ENCODE measurements around the gene JPH4. TPM values are rescaled to one million over a fixed set of nuclear protein-coding genes. Genes with fewer than 3 reads are reported as not detected.
"Not testable (repeated sequence)": the region's sequence is repeated elsewhere in the genome, so short reads cannot be mapped to it uniquely, and the experiment has no call there.

The JPH4 gene
- total RNA-seq, 1 experiment from 2014 or later, result 6.8 TPM

- no peak overlapping the region for H3K27ac ChIP-seq (ENCODE audit: insufficient read length, low read depth, low read length)
- no peaks in the 10 kb centered on the region for H4K20me1 ChIP-seq (ENCODE audit: control insufficient read depth, insufficient read depth, insufficient read length)
- H3K14ac ChIP-seq (ENCODE audit: insufficient read depth, low read length), result no peak overlapping the region
- WGBS (ENCODE audit: extremely low coverage, insufficient read length, low lambda C conversion rate), result no CpG with 5 or more reads among the region's 2 CpGs
- Mint-ChIP-seq H3K27ac (no peak overlapping the region), H3K36me3 (ENCODE audit: insufficient read depth in 1 of 3, low read depth in 3 of 3) (no peaks in the 10 kb centered on the region), H3K27me3 (ENCODE audit: low read depth) (peaks cover 9% of the 10 kb centered on the region), H3K4me3 (no peak overlapping the region), H3K4me1 (no peaks in the 10 kb centered on the region), H3K9me3 (peaks cover 2 to 36% of the 10 kb centered on the region in 2 experiments; a peak in 4 of 5 replicates)
- no peak overlapping the region for H4K8ac ChIP-seq (replicated peaks; ENCODE audit: insufficient read length, low read depth, low read length)
- H3K4me1 ChIP-seq (ENCODE audit: insufficient read depth, low read length), result no peaks in the 10 kb centered on the region
- H3K79me1 ChIP-seq (ENCODE audit: insufficient read depth, low read depth, low read length, poor library complexity, severe bottlenecking), result no peaks in the 10 kb centered on the region
- H2BK15ac ChIP-seq (ENCODE audit: low read depth, low read length), result no peak overlapping the region
- H3K18ac ChIP-seq (ENCODE audit: insufficient read length, low read depth, low read length), result no peak overlapping the region
- no peaks in the 10 kb centered on the region for H3K27me3 ChIP-seq (ENCODE audit: insufficient read depth, low read length)
- no peak overlapping the region for H2BK20ac ChIP-seq (ENCODE audit: low read depth, low read length, poor library complexity, severe bottlenecking)
- H3K23ac ChIP-seq (ENCODE audit: insufficient read length, low read depth, low read length), result no peak overlapping the region
- no peaks in the 10 kb centered on the region for H3K79me2 ChIP-seq (ENCODE audit: insufficient read depth, low read length)
- H2AK5ac ChIP-seq (ENCODE audit: insufficient read length, low read length), result no peak overlapping the region
- H3K9me3 ChIP-seq (ENCODE audit: control insufficient read depth, low read depth, low read length), result no peaks in the 10 kb centered on the region
- no peak overlapping the region for H3T11ph ChIP-seq (ENCODE audit: low read length)
- DNase-seq, result no peak
- H4K5ac ChIP-seq (ENCODE audit: insufficient read length, low read depth, low read length), result no peak overlapping the region
- TF ChIP-seq, protein P1, sequence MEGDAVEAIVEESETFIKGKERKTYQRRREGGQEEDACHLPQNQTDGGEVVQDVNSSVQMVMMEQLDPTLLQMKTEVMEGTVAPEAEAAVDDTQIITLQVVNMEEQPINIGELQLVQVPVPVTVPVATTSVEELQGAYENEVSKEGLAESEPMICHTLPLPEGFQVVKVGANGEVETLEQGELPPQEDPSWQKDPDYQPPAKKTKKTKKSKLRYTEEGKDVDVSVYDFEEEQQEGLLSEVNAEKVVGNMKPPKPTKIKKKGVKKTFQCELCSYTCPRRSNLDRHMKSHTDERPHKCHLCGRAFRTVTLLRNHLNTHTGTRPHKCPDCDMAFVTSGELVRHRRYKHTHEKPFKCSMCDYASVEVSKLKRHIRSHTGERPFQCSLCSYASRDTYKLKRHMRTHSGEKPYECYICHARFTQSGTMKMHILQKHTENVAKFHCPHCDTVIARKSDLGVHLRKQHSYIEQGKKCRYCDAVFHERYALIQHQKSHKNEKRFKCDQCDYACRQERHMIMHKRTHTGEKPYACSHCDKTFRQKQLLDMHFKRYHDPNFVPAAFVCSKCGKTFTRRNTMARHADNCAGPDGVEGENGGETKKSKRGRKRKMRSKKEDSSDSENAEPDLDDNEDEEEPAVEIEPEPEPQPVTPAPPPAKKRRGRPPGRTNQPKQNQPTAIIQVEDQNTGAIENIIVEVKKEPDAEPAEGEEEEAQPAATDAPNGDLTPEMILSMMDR (conservative IDR thresholded peaks at IDR 0.05), result no peak
- no peak overlapping the region for H2AFZ ChIP-seq (ENCODE audit: low read length)
- H2BK120ac ChIP-seq (ENCODE audit: low read depth, low read length, poor library complexity, severe bottlenecking), result no peak overlapping the region
- no peak overlapping the region for H2BK5ac ChIP-seq (ENCODE audit: insufficient read length, low read length)
- no peak overlapping the region for H3K9ac ChIP-seq (ENCODE audit: extremely low read depth, insufficient read length, low read length)
- no peak overlapping the region for H4K91ac ChIP-seq (ENCODE audit: insufficient read length, low read depth, low read length)
- no peak overlapping the region for H3K4ac ChIP-seq (ENCODE audit: low read depth, low read length)
- no peak overlapping the region for H3K56ac ChIP-seq (ENCODE audit: insufficient read length, low read depth, low read length)
- no peak overlapping the region for H3K4me2 ChIP-seq (ENCODE audit: insufficient read depth, insufficient read length, low read length)
- H3K23me2 ChIP-seq (ENCODE audit: insufficient read length, low read depth, low read length, poor library complexity, severe bottlenecking), result no peaks in the 10 kb centered on the region
- no peak overlapping the region for H2BK12ac ChIP-seq (ENCODE audit: insufficient read length, low read depth, low read length)
Observed at GRCh38 chr14:23610090-23610814, 31.7 kb upstream of the JPH4 start.

GRCh38 chr14:23609411-23610089 lies 31.0 kb upstream of the JPH4 start:
- H3K79me1 ChIP-seq (ENCODE audit: insufficient read depth, low read depth, low read length, poor library complexity, severe bottlenecking); H4K91ac ChIP-seq (ENCODE audit: insufficient read length, low read depth, low read length); H3T11ph ChIP-seq (ENCODE audit: low read length); H3K4me1 Mint-ChIP-seq; H2AK5ac ChIP-seq (ENCODE audit: insufficient read length, low read length); H3K23me2 ChIP-seq (ENCODE audit: insufficient read length, low read depth, low read length, poor library complexity, severe bottlenecking); H3K14ac ChIP-seq (ENCODE audit: insufficient read depth, low read length); H2BK15ac ChIP-seq (ENCODE audit: low read depth, low read length); H3K4ac ChIP-seq (ENCODE audit: low read depth, low read length); H4K20me1 ChIP-seq (ENCODE audit: control insufficient read depth, insufficient read depth, insufficient read length); H2BK20ac ChIP-seq (ENCODE audit: low read depth, low read length, poor library complexity, severe bottlenecking); H3K36me3 Mint-ChIP-seq (ENCODE audit: insufficient read depth in 1 of 3, low read depth in 3 of 3); H4K5ac ChIP-seq (ENCODE audit: insufficient read length, low read depth, low read length); H3K4me3 Mint-ChIP-seq; H2BK5ac ChIP-seq (ENCODE audit: insufficient read length, low read length); H2BK120ac ChIP-seq (ENCODE audit: low read depth, low read length, poor library complexity, severe bottlenecking); H3K23ac ChIP-seq (ENCODE audit: insufficient read length, low read depth, low read length); H3K18ac ChIP-seq (ENCODE audit: insufficient read length, low read depth, low read length); H3K4me1 ChIP-seq (ENCODE audit: insufficient read depth, low read length); H3K27ac ChIP-seq (ENCODE audit: insufficient read length, low read depth, low read length); H4K8ac ChIP-seq (replicated peaks; ENCODE audit: insufficient read length, low read depth, low read length); H3K79me2 ChIP-seq (ENCODE audit: insufficient read depth, low read length); H3K27me3 ChIP-seq (ENCODE audit: insufficient read depth, low read length); H3K9ac ChIP-seq (ENCODE audit: extremely low read depth, insufficient read length, low read length); H3K27ac Mint-ChIP-seq; H3K9me3 ChIP-seq (ENCODE audit: control insufficient read depth, low read depth, low read length); DNase-seq; H3K4me2 ChIP-seq (ENCODE audit: insufficient read depth, insufficient read length, low read length); H3K56ac ChIP-seq (ENCODE audit: insufficient read length, low read depth, low read length); H2AFZ ChIP-seq (ENCODE audit: low read length); H2BK12ac ChIP-seq (ENCODE audit: insufficient read length, low read depth, low read length); H3K27me3 Mint-ChIP-seq (ENCODE audit: low read depth): not testable (repeated sequence)
- peaks cover 2 to 34% of the 10 kb centered on the region in 2 experiments; a peak in 4 of 5 replicates for H3K9me3 Mint-ChIP-seq
- no CpG with 5 or more reads among the region's 7 CpGs for WGBS (ENCODE audit: extremely low coverage, insufficient read length, low lambda C conversion rate)

Measured in H9 (cell line).